GM10266 (cell line): ENCODE data around the gene PLXNA4.

Experiments used
- DNase-seq: peaks from one replicate; pipeline ENCODE4 v3.0.0; 2012; ENCODE audit errors: extremely low spot score
- CTCF ChIP-seq: IDR thresholded peaks from 2 replicates; pipeline ENCODE4 v1.5.1; 2012; ENCODE audit warnings: mild to moderate bottlenecking, low read depth; ENCODE audit not compliant: control insufficient read depth, insufficient read depth; ENCODE audit errors: missing control alignments

Gene PLXNA4

GRCh38 chr7:132418840-132419239 lies 157.4 kb downstream of the PLXNA4 start:
- no peak for DNase-seq
- no peak for TF ChIP-seq CTCF

- DNase-seq: no peak
- no peak for TF ChIP-seq CTCF
Measured at GRCh38 chr7:132417103-132417906, 159.0 kb downstream of the PLXNA4 start.

GRCh38 chr7:132416395-132416794 lies 159.9 kb downstream of the PLXNA4 start:
- TF ChIP-seq CTCF: no peak
- DNase-seq: no peak

- no peak for DNase-seq
- no peak for TF ChIP-seq CTCF
Measured at GRCh38 chr7:132415259-132415658, 161.0 kb downstream of the PLXNA4 start.

GRCh38 chr7:132414857-132415256 lies 161.4 kb downstream of the PLXNA4 start:
- no peak for DNase-seq
- no peak for TF ChIP-seq CTCF

GRCh38 chr7:132412435-132412834 lies 163.8 kb downstream of the PLXNA4 start:
- no peak for TF ChIP-seq CTCF
- DNase-seq: no peak

DNA sequence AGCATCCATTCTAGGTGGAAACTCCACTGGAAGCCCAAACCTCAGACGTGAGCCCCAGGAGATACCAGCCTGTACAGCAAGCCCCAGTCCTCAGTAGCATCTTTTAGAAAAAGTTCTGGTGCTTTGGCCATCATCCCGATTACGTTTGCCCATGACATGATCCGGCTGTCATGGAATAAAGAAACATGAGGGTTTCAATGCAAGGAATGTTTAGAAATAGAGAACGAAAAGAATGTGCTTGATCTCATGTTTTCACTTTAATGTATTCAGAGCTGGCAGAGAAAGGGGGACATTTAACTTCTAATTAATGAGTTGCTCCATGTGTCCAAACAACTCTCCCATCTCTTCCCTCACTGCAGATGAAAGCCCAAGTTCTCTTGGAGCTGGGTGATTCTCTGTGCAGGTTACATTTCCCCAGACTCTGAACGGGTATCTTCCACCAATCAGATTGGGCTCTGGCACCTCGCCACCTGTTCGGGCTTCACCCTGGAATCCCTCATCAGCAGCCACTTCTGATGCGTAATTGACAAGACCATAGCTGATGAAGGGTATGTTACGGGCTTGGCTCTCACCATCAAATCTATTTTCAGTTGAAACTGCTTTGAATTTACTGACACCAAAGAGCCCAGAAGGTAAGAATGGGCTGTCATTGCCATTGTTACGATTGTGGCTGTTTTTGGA lies 165.3 kb downstream of the PLXNA4 start:
- no peak for TF ChIP-seq CTCF
- no peak for DNase-seq
